ENCODE results near the gene SAMD1.

DNA sequence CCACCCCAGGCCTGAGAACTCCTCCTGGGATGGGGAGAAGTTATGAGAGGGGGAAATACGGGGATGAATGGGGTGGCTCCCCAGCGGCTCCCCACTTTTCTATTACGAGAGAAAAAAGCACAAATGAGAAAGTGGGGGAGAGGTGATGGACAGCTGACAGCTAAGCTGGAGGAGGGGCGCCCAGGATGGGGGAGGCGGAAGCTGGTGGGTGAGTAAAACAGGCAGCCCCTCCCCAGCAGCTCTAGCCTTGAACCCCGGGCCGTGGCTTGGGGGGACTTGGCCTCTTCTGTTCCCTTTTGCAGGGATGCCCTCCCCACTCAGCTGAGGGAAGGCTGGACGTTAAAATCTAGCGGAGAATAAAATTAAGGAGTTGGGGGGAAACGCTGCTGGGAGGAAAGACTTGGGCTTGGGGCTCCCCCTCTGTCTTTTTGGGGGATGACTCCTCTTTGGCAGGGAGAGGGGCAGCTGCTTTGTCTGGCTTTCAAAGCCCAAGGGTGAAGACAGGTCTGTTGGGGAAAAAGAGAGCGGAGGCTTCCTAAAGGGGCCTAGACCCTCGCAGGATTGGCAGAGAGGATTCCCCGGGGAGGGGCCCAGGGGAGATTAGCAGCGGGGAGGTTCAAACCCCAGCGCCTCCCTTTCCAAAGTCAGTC is 1.4 kb upstream of the SAMD1 start:
- TF ChIP-seq, protein P1, sequence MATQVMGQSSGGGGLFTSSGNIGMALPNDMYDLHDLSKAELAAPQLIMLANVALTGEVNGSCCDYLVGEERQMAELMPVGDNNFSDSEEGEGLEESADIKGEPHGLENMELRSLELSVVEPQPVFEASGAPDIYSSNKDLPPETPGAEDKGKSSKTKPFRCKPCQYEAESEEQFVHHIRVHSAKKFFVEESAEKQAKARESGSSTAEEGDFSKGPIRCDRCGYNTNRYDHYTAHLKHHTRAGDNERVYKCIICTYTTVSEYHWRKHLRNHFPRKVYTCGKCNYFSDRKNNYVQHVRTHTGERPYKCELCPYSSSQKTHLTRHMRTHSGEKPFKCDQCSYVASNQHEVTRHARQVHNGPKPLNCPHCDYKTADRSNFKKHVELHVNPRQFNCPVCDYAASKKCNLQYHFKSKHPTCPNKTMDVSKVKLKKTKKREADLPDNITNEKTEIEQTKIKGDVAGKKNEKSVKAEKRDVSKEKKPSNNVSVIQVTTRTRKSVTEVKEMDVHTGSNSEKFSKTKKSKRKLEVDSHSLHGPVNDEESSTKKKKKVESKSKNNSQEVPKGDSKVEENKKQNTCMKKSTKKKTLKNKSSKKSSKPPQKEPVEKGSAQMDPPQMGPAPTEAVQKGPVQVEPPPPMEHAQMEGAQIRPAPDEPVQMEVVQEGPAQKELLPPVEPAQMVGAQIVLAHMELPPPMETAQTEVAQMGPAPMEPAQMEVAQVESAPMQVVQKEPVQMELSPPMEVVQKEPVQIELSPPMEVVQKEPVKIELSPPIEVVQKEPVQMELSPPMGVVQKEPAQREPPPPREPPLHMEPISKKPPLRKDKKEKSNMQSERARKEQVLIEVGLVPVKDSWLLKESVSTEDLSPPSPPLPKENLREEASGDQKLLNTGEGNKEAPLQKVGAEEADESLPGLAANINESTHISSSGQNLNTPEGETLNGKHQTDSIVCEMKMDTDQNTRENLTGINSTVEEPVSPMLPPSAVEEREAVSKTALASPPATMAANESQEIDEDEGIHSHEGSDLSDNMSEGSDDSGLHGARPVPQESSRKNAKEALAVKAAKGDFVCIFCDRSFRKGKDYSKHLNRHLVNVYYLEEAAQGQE (IDR thresholded peaks at IDR 0.05), result no peak
- TF ChIP-seq, protein P2, sequence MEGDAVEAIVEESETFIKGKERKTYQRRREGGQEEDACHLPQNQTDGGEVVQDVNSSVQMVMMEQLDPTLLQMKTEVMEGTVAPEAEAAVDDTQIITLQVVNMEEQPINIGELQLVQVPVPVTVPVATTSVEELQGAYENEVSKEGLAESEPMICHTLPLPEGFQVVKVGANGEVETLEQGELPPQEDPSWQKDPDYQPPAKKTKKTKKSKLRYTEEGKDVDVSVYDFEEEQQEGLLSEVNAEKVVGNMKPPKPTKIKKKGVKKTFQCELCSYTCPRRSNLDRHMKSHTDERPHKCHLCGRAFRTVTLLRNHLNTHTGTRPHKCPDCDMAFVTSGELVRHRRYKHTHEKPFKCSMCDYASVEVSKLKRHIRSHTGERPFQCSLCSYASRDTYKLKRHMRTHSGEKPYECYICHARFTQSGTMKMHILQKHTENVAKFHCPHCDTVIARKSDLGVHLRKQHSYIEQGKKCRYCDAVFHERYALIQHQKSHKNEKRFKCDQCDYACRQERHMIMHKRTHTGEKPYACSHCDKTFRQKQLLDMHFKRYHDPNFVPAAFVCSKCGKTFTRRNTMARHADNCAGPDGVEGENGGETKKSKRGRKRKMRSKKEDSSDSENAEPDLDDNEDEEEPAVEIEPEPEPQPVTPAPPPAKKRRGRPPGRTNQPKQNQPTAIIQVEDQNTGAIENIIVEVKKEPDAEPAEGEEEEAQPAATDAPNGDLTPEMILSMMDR (IDR thresholded peaks at IDR 0.05), result no peak
- TF ChIP-seq POLR2A (IDR thresholded peaks at IDR 0.05; ENCODE audit: low read length) (no peak), RNF2 (IDR thresholded peaks at IDR 0.05; ENCODE audit: borderline replicate concordance, low read depth) (no peak), NFE2L2 (conservative IDR thresholded peaks at IDR 0.05; ENCODE audit: low read length) (no peak), ESRRA (IDR thresholded peaks at IDR 0.05; ENCODE audit: borderline replicate concordance, low read length) (no peak), MAX (IDR thresholded peaks at IDR 0.05) (no peak), KDM1A (IDR thresholded peaks at IDR 0.05; ENCODE audit: low read depth) (no peak), EHMT2 (IDR thresholded peaks at IDR 0.05; ENCODE audit: low read depth) (no peak)
